GM12878 (cell line): ENCODE measurements around the gene SUPT6H. TPM values are rescaled to one million over a fixed set of nuclear protein-coding genes. Genes with fewer than 3 reads are reported as not detected.

Source experiments
- ASH2L ChIP-seq: fragments of 300-600, 200-600 bp; sonication (generic); IDR thresholded peaks from 2 replicates; pipeline ENCODE4 v1.6.1; 2017; ENCODE audit warnings: low read depth, mild to moderate bottlenecking, borderline replicate concordance
- ATF2 ChIP-seq: IDR thresholded peaks from 2 replicates; pipeline ENCODE4 v1.6.1; 2012; ENCODE audit warnings: low read length, inconsistent platforms
- ATF3 ChIP-seq: IDR thresholded peaks from 2 replicates; pipeline ENCODE4 v1.6.1; 2011; ENCODE audit warnings: low read depth, mild to moderate bottlenecking, low read length, moderate library complexity, borderline replicate concordance; ENCODE audit errors: extremely low read depth
- HCFC1 ChIP-seq: fragments of 150-350 bp; IDR thresholded peaks from 2 replicates; pipeline ENCODE4 v1.6.1; 2014; ENCODE audit warnings: low read length
- HDAC6 ChIP-seq: fragments of 200-600 bp; sonication (generic); IDR thresholded peaks from one replicate; pipeline ENCODE4 v1.8.0; 2017; ENCODE audit warnings: antibody characterized with exemption; ENCODE audit not compliant: unreplicated experiment
- JUNB ChIP-seq: IDR thresholded peaks from 2 replicates; pipeline ENCODE4 v1.6.1; 2016; ENCODE audit warnings: antibody characterized with exemption, mild to moderate bottlenecking
- PRDM15 ChIP-seq: fragments of 450-650 bp; formaldehyde crosslinking; IDR thresholded peaks from 2 replicates; pipeline ENCODE4 v1.4.0; 2020; ENCODE audit warnings: mild to moderate bottlenecking, moderate library complexity
- RAD21 ChIP-seq: IDR thresholded peaks from 2 replicates; pipeline ENCODE4 v1.6.1; 2011; ENCODE audit warnings: mild to moderate bottlenecking, low read depth, low read length, moderate library complexity; ENCODE audit not compliant: insufficient read depth
- RAD51 ChIP-seq: fragments of 450-650 bp; IDR thresholded peaks from 2 replicates; pipeline ENCODE4 v1.6.1; 2016; ENCODE audit warnings: moderate library complexity, mild to moderate bottlenecking, inconsistent platforms
- RUNX3 ChIP-seq: IDR thresholded peaks from 2 replicates; pipeline ENCODE4 v1.6.1; 2012; ENCODE audit warnings: low read length, inconsistent platforms
- SIX5 ChIP-seq: IDR thresholded peaks from 2 replicates; pipeline ENCODE4 v1.6.1; 2011; ENCODE audit warnings: mild to moderate bottlenecking, low read depth, low read length, moderate library complexity; ENCODE audit not compliant: severe bottlenecking
- SMAD1 ChIP-seq: fragments of 450-650 bp; IDR thresholded peaks from 2 replicates; pipeline ENCODE4 v1.6.1; 2018; ENCODE audit warnings: mild to moderate bottlenecking, low read depth; ENCODE audit not compliant: partially characterized antibody
- TBL1XR1 ChIP-seq: IDR thresholded peaks from 2 replicates; pipeline ENCODE4 v1.6.1; 2012; ENCODE audit warnings: low read depth, low read length, improper control_type of control experiment
- TCF12 ChIP-seq: IDR thresholded peaks from 2 replicates; pipeline ENCODE4 v1.6.1; 2011; ENCODE audit warnings: low read depth, mild to moderate bottlenecking, low read length
- ZBTB11 ChIP-seq: fragments of 450-650 bp; formaldehyde crosslinking; IDR thresholded peaks from 2 replicates; pipeline ENCODE4 v1.5.0; 2022; ENCODE audit warnings: mild to moderate bottlenecking, missing genetic modification characterization
- ZNF217 ChIP-seq: fragments of 450-650 bp; IDR thresholded peaks from 2 replicates; pipeline ENCODE4 v1.6.1; 2017; ENCODE audit warnings: antibody characterized with exemption, mild to moderate bottlenecking
- ZNF24 ChIP-seq: fragments of 450-650 bp; IDR thresholded peaks from 2 replicates; pipeline ENCODE4 v1.6.1; 2017; ENCODE audit warnings: antibody characterized with exemption, mild to moderate bottlenecking
- ZSCAN29 ChIP-seq: fragments of 450-650 bp; IDR thresholded peaks from 2 replicates; pipeline ENCODE4 v1.6.1; 2017; ENCODE audit warnings: mild to moderate bottlenecking, moderate library complexity
- polyA plus RNA-seq, 11 experiments: library from polyadenylated mRNA; depleted of rRNA in 4 of 11; unstranded in 6 of 11; stranded (reverse) in 5 of 11; fragments of >200 nt; fragmentation: Nextera tagmentation in 4 of 11; fragmentation: Illumina TruSeq in 1 of 11; extraction: Ambion mirVana in 4 of 11; extraction: Trizol in 1 of 11; gene quantifications; 1 replicate in 1 of 11; 2 replicates in 10 of 11; pipeline versions ENCODE4 v1.2.1 to v1.2.3, GENCODE V29; 2011 to 2016; ENCODE audit warnings: inconsistent platforms in 2 of 11, missing spikeins in 2 of 11, low read depth in 1 of 11
- total RNA-seq, 4 experiments: library from RNA; depleted of rRNA in 3 of 4; stranded (reverse); fragments of >200 nt in 3 of 4; fragmentation: Illumina TruSeq in 1 of 4; extraction: Trizol in 1 of 4; gene quantifications; 2 replicates each; pipeline versions ENCODE4 v1.2.1 to v1.2.3, GENCODE V29; 2013 to 2021
- TF ChIP-seq, protein P1 (sequence below): fragments of 450-650 bp; conservative IDR thresholded peaks from 2 replicates; pipeline ENCODE4 v1.6.1; 2017; ENCODE audit warnings: mild to moderate bottlenecking, moderate library complexity

SUPT6H gene
- total and polyA plus RNA-seq, 10 of the 15 experiments (the other 5 are each of a cell fraction or from before 2014, with no cell fraction given), result 1.7 to 58.8 (median 37.7) TPM

DNA sequence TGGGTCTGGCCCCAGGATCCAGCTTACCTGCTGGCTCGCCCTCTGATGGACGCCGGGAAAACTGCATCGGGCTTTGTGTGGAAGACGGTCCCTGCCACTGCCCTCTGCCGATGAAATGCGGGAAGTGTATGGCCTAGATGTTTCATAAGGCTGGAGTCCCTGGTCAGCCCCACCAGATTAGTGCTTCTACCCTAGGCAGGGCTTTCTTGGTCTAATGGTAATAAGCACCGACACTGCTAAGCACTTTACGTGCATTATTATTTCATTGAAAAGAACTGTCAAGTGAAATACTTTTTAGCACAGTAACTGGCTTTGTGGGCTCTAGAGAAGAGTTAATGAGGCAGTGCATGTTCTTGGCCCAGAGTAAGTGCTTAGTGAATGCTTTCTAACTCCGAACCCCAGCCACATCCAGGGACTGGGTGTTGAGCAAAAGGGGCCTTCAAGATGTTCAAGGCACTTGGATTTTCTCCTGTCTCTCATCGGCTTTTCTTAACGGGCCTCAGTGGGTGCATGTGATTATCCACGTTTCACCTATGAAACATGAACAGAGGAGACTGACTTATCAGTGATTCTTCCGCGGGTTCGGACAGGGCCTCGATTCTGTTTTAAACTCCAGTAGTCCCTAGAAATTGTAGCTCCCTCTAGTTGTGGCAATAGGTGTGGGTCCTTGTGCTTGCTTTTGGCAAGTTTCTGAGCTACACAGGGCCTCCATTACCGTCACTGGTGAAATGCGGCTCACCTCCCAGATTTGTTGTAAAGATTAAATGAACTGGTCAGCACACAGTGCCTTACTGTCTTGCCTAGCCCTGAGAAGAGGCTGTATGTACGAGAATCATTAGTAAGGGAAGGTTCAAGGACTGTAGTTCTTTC, 88.4 kb downstream of the SUPT6H start (continued):
- TF ChIP-seq ZBTB11 (CRISPR knock-in tag) (no peak), ASH2L (no peak), ZNF24 (no peak), SIX5 (no peak), RAD21 (peak; percentile 76), RAD51 (no peak), PRDM15 (CRISPR knock-in tag) (no peak), RUNX3 (peak; percentile 61), ZSCAN29 (no peak), HDAC6 (no peak), ZNF217 (no peak), ATF3 (peak; percentile 49; the same call in 1 of the 2 replicates), TBL1XR1 (no peak), SMAD1 (no peak), ATF2 (peak; percentile 1; the same call in 1 of the 2 replicates), JUNB (no peak), TCF12 (peak; percentile 46; the same call in 1 of the 2 replicates), HCFC1 (peak; percentile 30; the same call in 1 of the 2 replicates)
- TF ChIP-seq, protein P1, sequence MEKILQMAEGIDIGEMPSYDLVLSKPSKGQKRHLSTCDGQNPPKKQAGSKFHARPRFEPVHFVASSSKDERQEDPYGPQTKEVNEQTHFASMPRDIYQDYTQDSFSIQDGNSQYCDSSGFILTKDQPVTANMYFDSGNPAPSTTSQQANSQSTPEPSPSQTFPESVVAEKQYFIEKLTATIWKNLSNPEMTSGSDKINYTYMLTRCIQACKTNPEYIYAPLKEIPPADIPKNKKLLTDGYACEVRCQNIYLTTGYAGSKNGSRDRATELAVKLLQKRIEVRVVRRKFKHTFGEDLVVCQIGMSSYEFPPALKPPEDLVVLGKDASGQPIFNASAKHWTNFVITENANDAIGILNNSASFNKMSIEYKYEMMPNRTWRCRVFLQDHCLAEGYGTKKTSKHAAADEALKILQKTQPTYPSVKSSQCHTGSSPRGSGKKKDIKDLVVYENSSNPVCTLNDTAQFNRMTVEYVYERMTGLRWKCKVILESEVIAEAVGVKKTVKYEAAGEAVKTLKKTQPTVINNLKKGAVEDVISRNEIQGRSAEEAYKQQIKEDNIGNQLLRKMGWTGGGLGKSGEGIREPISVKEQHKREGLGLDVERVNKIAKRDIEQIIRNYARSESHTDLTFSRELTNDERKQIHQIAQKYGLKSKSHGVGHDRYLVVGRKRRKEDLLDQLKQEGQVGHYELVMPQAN, result 0 out of 2 replicates have a peak, but pooled peaks have one; percentile 22
